ENCODE measurements around the gene SYMPK.
"Not testable (repeated sequence)": the region's sequence is repeated elsewhere in the genome, so short reads cannot be mapped to it uniquely, and the experiment has no call there.

The SYMPK gene

GRCh38 chr19:45862564-45863334 lies at the start of gene SYMPK:
Gene SYMPK (minus strand): TSS chr19:45863147. CDS start chr19:45854495, 8,652 bp downstream.
- DNase-seq: peak; percentile 98

- no peak for DNase-seq
Measured at GRCh38 chr19:45911291-45911690, 48.3 kb upstream of the SYMPK start.

DNA sequence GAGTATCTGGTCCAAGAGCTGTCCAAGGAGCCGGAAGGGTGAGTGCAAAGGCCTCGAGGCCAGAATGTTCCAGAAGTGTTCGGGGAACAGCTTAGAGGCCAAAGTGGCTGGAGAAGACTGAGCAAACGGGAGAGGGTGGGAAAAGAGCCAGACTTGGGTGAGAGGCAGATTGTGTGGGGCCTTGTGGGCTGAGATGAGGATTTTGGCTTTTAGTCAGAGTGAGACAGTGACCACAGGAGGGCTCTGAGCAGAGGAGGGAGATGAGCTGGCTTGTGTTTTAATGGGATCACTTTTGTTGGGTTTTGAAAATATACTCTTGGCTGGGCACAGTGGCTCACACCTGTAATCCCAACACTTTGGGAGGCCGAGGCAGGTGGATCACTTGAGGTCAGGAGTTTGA lies 46.0 kb upstream of the SYMPK start:
- DNase-seq: no peak

DNA sequence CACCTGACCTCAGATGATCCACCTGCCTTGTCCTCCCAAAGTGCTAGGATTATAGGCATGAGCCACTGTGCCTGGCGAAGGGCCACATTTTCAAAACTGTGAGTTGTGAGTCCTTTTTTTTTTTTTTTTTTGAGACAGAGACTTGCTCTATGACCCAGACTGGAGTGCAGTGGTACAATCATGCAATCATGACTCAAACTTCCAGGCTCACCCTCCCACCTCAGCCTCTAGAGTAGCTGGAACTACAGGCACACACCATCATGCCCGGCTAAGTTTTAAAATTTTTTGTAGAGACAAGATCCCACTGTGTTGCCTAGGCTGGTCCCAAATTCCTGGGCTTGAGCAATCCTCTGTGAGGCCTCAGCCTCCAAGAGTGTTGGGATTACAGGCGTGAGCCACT lies 43.3 kb upstream of the SYMPK start:
- peak; percentile 11 for DNase-seq

DNA sequence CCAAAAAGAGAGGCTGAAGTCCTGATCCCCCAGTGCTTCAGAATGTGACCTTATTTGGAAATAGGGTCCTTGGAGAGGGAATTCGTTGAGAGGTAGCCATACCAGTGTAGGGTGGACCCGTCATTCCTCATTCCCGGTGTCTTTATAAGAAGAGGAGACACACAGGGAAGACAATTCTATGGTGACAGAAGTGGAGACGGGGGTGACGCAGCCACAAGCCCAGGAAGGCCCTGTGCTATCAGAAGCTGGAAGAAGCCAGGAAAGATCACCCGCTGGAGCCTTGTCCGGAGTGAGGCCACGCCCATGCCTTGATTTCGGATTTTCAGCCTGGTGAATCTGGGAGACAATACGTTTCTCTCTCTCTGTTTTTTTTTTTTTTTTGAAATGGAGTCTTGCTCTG lies 42.1 kb upstream of the SYMPK start:
- no peak for DNase-seq

- DNase-seq: peak; percentile 97
Measured at GRCh38 chr19:45902651-45903625, 40.0 kb upstream of the SYMPK start.

DNA sequence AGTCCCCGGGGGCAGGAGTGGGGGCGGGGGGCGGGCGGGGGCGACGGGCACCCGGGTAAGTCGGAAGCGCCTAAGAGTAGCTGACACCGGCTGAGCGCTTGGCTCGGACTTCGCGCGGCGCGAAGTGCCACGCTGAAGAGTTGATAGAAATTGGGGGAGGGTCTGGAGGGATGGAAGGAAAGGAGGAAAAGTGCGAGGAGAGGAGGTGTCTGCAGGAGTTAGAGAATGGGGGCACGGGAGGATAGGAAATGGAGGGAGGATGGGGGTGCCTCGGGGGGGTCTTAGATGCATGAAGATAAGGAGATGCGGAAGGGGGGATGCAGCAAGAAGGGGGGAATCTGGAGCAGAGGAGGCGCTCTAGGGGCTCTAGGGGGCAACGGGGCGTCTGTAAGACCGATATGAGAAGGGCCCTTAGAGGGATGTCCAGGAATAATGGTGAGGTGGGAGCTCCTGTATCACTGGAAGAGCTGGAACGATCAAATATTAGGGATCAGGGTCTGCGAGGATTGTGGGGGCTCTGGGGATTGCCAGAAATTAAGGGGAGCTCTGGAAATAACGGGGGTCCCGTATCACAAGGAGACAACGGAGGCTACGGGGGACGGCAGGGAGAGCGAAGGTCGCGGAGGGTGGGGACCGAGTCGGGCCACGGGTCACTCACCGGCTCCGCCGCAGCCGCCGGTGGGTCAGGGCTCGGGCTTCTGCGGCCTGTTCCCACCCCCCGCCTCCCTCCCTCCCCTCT lies 39.1 kb upstream of the SYMPK start, which contains the start of gene MYPOP:
TSS of gene MYPOP (minus strand) at position 702 of the 739 bp plus-strand sequence. CDS start 840 bp downstream, outside the sequence.
- DNase-seq: no peak

GRCh38 chr19:45901432-45901911 lies 38.5 kb upstream of the SYMPK start:
- peak; percentile 33 for DNase-seq

DNA sequence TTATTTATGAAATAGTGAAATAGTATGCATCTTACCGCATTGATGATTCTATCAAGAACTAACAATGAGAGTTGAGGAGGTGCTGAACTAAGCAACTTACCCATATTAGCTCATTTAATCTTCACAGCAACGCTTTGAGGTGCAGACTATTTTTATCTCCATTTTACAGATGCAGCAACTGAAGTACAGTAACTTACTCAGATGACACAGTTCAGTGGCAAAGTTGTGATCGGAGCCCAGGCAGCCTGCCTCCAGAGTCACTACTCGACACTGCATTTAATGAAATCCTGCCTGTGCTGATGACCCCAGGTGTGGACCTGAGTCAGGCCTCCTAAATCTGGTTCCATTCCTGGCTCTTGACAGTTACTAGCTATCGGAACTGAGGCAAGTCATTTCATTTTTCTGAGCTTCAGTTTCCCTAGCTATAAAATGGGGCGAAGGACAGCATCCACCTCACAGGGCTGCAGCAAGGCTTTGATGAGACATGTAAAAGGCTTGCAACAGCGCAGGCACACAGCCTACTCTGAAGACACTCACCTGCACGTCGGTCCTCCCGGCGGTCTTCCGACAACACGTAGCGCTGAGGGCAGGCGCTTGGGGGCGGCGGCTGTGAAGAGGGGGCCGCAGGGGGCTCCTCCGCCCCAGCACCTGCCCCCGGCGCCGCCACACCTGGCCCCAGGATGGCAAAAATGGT lies 37.9 kb upstream of the SYMPK start:
- DNase-seq: no peak

DNA sequence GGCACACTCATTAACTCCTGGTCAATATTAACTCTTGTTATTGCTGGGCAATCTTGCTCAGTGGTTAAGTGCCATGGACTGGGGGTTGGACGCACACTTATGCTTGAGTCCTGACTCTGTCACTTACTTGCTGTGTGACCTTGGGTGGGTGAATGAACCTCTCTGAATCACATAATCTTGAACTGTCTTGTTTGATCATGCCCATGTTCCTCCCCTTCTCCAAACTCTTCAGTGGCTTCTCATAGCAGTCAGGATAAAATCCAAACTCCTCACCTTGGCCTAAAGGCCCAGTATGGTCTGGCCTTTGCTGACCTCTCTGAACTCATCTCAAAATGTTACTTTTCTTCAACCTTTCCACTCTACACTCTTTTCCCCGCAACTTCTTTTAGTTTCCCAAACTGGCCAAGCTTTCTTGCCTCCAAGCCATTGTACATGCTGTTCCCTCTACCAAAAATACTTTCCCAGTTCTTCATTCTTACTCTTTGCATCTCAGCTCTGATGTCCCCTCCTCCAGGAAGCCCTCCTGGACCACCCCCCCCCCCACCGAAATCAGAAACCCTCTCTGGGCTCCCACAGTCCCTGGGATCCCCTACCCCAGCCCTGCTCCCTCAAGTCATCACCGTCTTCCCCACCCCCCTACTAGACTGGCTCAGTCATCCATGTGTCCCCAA lies 37.1 kb upstream of the SYMPK start:
- no peak for DNase-seq

- no peak for DNase-seq
Measured at GRCh38 chr19:45899253-45899652, 36.3 kb upstream of the SYMPK start.

DNA sequence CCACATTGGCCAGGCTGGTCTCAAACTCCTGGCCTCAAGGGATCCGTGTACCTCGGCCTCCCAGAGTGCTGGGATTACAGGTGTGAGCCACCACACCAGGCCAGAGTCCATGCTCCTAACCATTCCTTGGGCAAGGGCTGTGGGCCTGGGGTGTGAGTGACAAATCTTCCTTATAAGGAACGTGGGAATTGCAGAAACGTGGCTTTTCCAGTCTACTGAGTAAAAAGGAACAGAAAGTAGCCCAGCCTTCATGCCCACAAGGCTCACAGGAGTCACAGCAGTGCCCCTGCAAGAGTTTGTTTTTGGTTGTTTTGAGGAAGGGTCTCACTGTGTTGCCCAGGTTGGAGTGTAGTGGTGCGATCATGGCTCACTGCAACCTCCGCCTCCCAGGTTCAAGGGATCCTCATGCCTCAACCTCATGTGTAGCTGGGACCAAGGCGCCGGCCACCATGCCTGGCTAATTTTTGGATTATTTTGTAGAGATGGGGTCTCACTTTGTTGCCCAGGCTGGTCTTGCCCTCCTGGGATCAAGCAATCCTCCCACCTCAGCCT lies 34.4 kb upstream of the SYMPK start:
- no peak for DNase-seq

GRCh38 chr19:45895983-45896599 lies 33.1 kb upstream of the SYMPK start:
- not testable (repeated sequence) for DNase-seq

DNA sequence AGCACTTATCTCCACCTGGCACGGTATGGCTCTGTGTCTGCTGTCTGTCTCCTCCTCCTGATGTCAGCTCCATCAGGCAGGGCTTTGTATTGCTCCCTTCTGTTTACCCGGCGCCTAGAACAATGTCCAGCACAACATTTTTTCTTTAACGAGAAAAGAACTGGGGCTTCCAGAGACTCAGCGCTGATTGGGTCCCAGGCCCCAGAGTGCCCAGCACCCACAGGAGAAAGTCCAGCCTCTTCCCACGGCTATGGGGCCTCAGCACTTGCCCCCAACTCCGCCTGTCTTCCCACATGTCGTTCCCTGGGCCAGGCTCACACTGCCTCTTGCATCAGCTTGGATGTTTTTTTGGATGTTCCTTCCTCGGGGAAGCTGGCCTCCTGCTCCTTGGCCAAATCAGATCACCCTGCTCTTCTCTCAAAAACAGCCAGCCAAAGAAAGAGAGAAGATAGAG lies 32.6 kb upstream of the SYMPK start:
- no peak for DNase-seq

GRCh38 chr19:45890877-45891276 lies 27.9 kb upstream of the SYMPK start:
- DNase-seq: no peak

DNA sequence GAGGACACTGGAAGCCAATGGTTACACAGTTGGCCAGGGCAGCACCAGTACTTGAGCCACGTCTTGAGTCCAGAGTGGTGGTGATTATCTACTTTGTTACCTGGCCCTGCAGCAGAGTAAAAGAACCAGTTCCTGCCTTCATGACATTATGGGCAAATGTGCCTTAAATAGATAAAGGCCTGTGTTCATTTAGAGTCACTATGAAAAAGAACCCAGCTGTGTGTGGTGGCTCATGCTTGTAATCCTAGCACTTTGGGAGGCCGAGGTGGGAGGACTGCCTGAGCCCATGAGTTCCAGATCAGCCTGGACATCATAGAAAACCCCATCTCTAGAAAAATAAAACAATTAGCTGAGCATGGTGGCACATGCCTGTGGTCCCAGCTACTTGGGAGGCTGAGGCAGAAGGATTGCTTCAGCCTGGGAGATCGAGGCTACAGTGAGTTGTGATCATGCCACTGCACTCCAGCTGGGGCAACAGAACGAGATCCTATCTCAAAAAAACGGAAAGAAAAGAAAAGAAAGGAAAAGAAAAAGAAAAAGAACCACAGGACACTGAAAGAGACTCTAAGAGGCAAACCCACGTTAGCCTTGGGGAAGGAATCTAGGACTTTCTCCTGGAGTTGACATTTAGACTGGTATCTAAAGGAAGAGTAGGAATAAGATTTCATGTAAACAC lies 26.4 kb upstream of the SYMPK start:
- DNase-seq: no peak

GRCh38 chr19:45887200-45887710 lies 24.3 kb upstream of the SYMPK start:
- DNase-seq: no peak

DNA sequence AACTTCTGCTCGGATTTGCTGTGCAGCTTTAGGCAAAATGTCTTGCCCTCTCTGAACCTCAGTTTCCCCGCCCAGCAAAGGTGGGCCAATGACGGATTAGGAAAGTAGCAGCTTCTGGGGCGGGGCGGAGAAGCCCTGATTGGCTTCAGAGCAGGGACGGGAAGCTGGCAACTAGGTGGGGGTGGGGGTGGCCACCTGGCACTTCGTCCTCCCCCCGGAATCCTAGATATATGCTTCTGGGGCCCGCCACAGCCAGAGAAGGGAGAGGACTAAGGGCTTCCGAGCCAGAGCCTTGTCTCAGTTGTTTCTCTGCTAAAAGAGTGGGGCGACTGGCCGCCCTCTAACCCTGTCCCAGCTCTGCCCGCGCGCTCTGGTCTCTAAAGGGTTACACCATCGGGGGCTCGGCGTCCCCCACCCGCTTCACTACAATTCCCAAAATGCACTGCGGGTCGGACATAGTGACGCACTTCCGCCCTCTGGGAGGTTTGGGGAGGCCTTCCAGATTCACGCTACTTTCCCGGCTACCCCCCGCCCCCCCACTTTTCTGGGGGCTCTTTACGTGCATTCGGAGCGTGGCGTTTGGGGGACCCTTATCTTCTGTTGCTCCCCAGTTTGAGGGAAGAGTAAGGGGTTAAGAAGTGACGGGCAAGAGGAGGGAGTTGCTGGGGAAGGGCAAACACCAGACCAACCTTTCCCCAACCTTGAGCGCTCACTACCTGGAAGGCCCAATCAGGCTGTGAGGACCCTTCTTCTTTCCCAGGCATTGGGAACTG lies 23.7 kb upstream of the SYMPK start:
- peak; percentile 95 for DNase-seq

Data from fibroblast of skin of right quadriceps (primary cell).